K562 (cell line): Measurements from ENCODE around the gene SCFD1.

ENCODE experiments used
- CTCF ChIP-seq, 3 experiments: IDR thresholded peaks in 2 of 3; conservative IDR thresholded peaks in 1 of 3; 2 replicates each; pipeline ENCODE4 v1.5.1; 2011 to 2012; ENCODE audit warnings: low read length in 3 of 3, mild to moderate bottlenecking in 3 of 3, control low read depth in 2 of 3, improper control_type of control experiment in 1 of 3, inconsistent platforms in 1 of 3, low read depth in 1 of 3, mixed read lengths in 1 of 3, moderate library complexity in 1 of 3; ENCODE audit not compliant: insufficient read depth in 2 of 3
- GABPA ChIP-seq: fragments of 200-800 bp; sonication (Bioruptor generic); conservative IDR thresholded peaks from 2 replicates; pipeline ENCODE4 v1.6.1; 2016; ENCODE audit warnings: low read depth, missing genetic modification characterization, missing compliant biosample characterization
- NBN ChIP-seq: fragments of 450-650 bp; IDR thresholded peaks from 2 replicates; pipeline ENCODE4 v1.6.1; 2016; ENCODE audit warnings: low read depth, mild to moderate bottlenecking
- XRCC4 ChIP-seq: IDR thresholded peaks from one replicate; pipeline ENCODE4 v1.6.1; 2011; ENCODE audit not compliant: insufficient read depth, insufficient read length; ENCODE audit errors: extremely low read depth
- ZNF398 ChIP-seq: fragments of 250-450 bp; sonication (Bioruptor Pico); IDR thresholded peaks from 2 replicates; pipeline ENCODE4 v1.8.0; 2021; ENCODE audit warnings: moderate library complexity, mild to moderate bottlenecking, inconsistent platforms
- TF ChIP-seq, protein P1 (sequence below): sonication (generic); formaldehyde crosslinking; IDR thresholded peaks from 2 replicates; pipeline ENCODE4 v1.9.0; 2022; ENCODE audit warnings: mild to moderate bottlenecking, missing genetic modification reagents
- TF ChIP-seq, protein P2 (sequence below): sonication (generic); formaldehyde crosslinking; IDR thresholded peaks from 2 replicates; pipeline ENCODE4 v1.4.0; 2020; ENCODE audit warnings: mild to moderate bottlenecking, missing genetic modification reagents

GRCh38 chr14:30620178-30620577, 1.9 kb upstream of the SCFD1 start:
- TF ChIP-seq GABPA (tag): no peak
- TF ChIP-seq NBN: no peak
- TF ChIP-seq, protein P1, sequence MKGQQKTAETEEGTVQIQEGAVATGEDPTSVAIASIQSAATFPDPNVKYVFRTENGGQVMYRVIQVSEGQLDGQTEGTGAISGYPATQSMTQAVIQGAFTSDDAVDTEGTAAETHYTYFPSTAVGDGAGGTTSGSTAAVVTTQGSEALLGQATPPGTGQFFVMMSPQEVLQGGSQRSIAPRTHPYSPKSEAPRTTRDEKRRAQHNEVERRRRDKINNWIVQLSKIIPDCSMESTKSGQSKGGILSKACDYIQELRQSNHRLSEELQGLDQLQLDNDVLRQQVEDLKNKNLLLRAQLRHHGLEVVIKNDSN (CRISPR knock-in tag): no peak
- TF ChIP-seq, protein P2, sequence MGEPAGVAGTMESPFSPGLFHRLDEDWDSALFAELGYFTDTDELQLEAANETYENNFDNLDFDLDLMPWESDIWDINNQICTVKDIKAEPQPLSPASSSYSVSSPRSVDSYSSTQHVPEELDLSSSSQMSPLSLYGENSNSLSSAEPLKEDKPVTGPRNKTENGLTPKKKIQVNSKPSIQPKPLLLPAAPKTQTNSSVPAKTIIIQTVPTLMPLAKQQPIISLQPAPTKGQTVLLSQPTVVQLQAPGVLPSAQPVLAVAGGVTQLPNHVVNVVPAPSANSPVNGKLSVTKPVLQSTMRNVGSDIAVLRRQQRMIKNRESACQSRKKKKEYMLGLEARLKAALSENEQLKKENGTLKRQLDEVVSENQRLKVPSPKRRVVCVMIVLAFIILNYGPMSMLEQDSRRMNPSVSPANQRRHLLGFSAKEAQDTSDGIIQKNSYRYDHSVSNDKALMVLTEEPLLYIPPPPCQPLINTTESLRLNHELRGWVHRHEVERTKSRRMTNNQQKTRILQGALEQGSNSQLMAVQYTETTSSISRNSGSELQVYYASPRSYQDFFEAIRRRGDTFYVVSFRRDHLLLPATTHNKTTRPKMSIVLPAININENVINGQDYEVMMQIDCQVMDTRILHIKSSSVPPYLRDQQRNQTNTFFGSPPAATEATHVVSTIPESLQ (CRISPR knock-in tag): no peak
- no peak for TF ChIP-seq ZNF398 (CRISPR knock-in tag)
- TF ChIP-seq XRCC4: no peak
- no peak for TF ChIP-seq CTCF (IDR thresholded peaks at IDR 0.05 in 2 of 3, conservative IDR thresholded peaks at IDR 0.05 in 1 of 3; ENCODE audit: insufficient read depth in 2 of 3, low read depth in 1 of 3, low read length in 3 of 3)
